WTC11 (cell line): ENCODE data around the gene WWOX. TPM values are rescaled to one million over a fixed set of nuclear protein-coding genes. Genes with fewer than 3 reads are reported as not detected.

Source experiments
- ATAC-seq: fragments of 200-7000 bp; cut with Tn5 transposase; 2 replicates; pipeline ENCODE4 v1.10.0; 2021; ENCODE audit warnings: mild to moderate bottlenecking, moderate library complexity
- CTCF ChIA-PET: fragments of 300-600 bp; sonication (Branson Sonifier 250); formaldehyde crosslinking; loops from one replicate; lab custom pipeline; 2021; ENCODE audit warnings: antibody characterized with exemption; lab: Charles Lee
- POLR2A ChIA-PET: fragments of 350-600 bp; sonication (Branson Sonifier 250); formaldehyde crosslinking; loops from one replicate; lab custom pipeline; 2021; ENCODE audit warnings: antibody characterized with exemption; lab: Charles Lee
- DNase-seq: peaks from one replicate; pipeline ENCODE4 v3.0.0; 2021; ENCODE audit warnings: low spot score
- H3K27ac Mint-ChIP-seq: 2 replicates; pipeline ENCODE4 v1.8.0; 2021; ENCODE audit warnings: mixed read lengths
- H3K27me3 Mint-ChIP-seq: 2 replicates; pipeline ENCODE4 v1.8.0; 2021; ENCODE audit warnings: low read depth, mild to moderate bottlenecking, moderate library complexity, mixed read lengths
- H3K36me3 Mint-ChIP-seq: 2 replicates; pipeline ENCODE4 v1.8.0; 2021; ENCODE audit warnings: mixed read lengths
- H3K4me1 Mint-ChIP-seq: 2 replicates; pipeline ENCODE4 v1.8.0; 2022; ENCODE audit warnings: mixed read lengths
- H3K4me3 Mint-ChIP-seq: 2 replicates; pipeline ENCODE4 v1.8.0; 2021; ENCODE audit warnings: mild to moderate bottlenecking, moderate library complexity, mixed read lengths
- H3K9me3 Mint-ChIP-seq: 2 replicates; pipeline ENCODE4 v1.8.0; 2021; ENCODE audit warnings: mixed read lengths
- CREB1 ChIP-seq: sonication (generic); formaldehyde crosslinking; IDR thresholded peaks from 2 replicates; pipeline ENCODE4 v1.8.0; 2023; ENCODE audit warnings: mild to moderate bottlenecking, missing genetic modification reagents
- ELF4 ChIP-seq: sonication (generic); formaldehyde crosslinking; IDR thresholded peaks from 2 replicates; pipeline ENCODE4 v1.8.1; 2022; ENCODE audit warnings: low read depth, mild to moderate bottlenecking, moderate library complexity, missing genetic modification reagents
- ETV6 ChIP-seq: sonication (generic); formaldehyde crosslinking; IDR thresholded peaks from 2 replicates; pipeline ENCODE4 v1.8.1; 2022; ENCODE audit warnings: mild to moderate bottlenecking, missing genetic modification reagents
- FOXJ3 ChIP-seq: sonication (generic); formaldehyde crosslinking; IDR thresholded peaks from 2 replicates; pipeline ENCODE4 v1.9.0; 2021; ENCODE audit warnings: missing genetic modification reagents, mild to moderate bottlenecking, borderline replicate concordance
- FOXK1 ChIP-seq: sonication (generic); formaldehyde crosslinking; IDR thresholded peaks from 2 replicates; pipeline ENCODE4 v1.8.0; 2022; ENCODE audit warnings: mild to moderate bottlenecking, moderate library complexity, missing genetic modification reagents
- HMGA2 ChIP-seq: fragments of 250-450 bp; sonication (Bioruptor Pico); IDR thresholded peaks from 2 replicates; pipeline ENCODE4 v1.4.0; 2021; ENCODE audit warnings: mild to moderate bottlenecking, moderate library complexity
- JAZF1 ChIP-seq: fragments of 250-450 bp; sonication (Bioruptor Pico); IDR thresholded peaks from 2 replicates; pipeline ENCODE4 v1.9.0; 2021; ENCODE audit warnings: moderate library complexity, mild to moderate bottlenecking, inconsistent platforms
- MXD4 ChIP-seq: fragments of 250-450 bp; sonication (Bioruptor Pico); IDR thresholded peaks from 2 replicates; pipeline ENCODE4 v1.8.0; 2021; ENCODE audit warnings: mild to moderate bottlenecking, moderate library complexity, borderline replicate concordance
- RELA ChIP-seq: sonication (generic); formaldehyde crosslinking; IDR thresholded peaks from 2 replicates; pipeline ENCODE4 v1.8.1; 2022; ENCODE audit warnings: missing genetic modification reagents, mild to moderate bottlenecking, borderline replicate concordance
- RORB ChIP-seq: fragments of 250-450 bp; sonication (Bioruptor Pico); IDR thresholded peaks from 2 replicates; pipeline ENCODE4 v1.9.0; 2021; ENCODE audit warnings: mild to moderate bottlenecking
- SMAD4 ChIP-seq: sonication (generic); formaldehyde crosslinking; IDR thresholded peaks from 2 replicates; pipeline ENCODE4 v1.8.0; 2022; ENCODE audit warnings: mild to moderate bottlenecking, missing genetic modification reagents
- SP1 ChIP-seq: sonication (generic); formaldehyde crosslinking; conservative IDR thresholded peaks from 2 replicates; pipeline ENCODE4 v1.8.1; 2022; ENCODE audit warnings: missing genetic modification reagents
- ZNF138 ChIP-seq: sonication (generic); formaldehyde crosslinking; conservative IDR thresholded peaks from 2 replicates; pipeline ENCODE4 v1.8.1; 2022; ENCODE audit warnings: mild to moderate bottlenecking, moderate library complexity, missing genetic modification reagents
- ZNF317 ChIP-seq: sonication (generic); formaldehyde crosslinking; IDR thresholded peaks from 2 replicates; pipeline ENCODE4 v1.8.1; 2023; ENCODE audit warnings: low read depth, mild to moderate bottlenecking, moderate library complexity, missing genetic modification reagents, borderline replicate concordance
- ZNF396 ChIP-seq: fragments of 250-450 bp; sonication (Bioruptor Pico); IDR thresholded peaks from 2 replicates; pipeline ENCODE4 v1.8.0; 2021; ENCODE audit warnings: mild to moderate bottlenecking, moderate library complexity, borderline replicate concordance
- total RNA-seq: library from RNA; stranded (reverse); gene quantifications from 3 replicates; pipeline ENCODE4 v1.2.3, GENCODE V29; 2021
- TF ChIP-seq, protein P1 (sequence below): fragments of 250-450 bp; sonication (Bioruptor Pico); IDR thresholded peaks from 2 replicates; pipeline ENCODE4 v1.9.0; 2021; ENCODE audit warnings: mild to moderate bottlenecking, borderline replicate concordance
- TF ChIP-seq, protein P2 (sequence below): fragments of 250-450 bp; sonication (Bioruptor Pico); IDR thresholded peaks from 2 replicates; pipeline ENCODE4 v1.9.0; 2021; ENCODE audit warnings: mild to moderate bottlenecking
- TF ChIP-seq, protein P3 (sequence below): sonication (generic); formaldehyde crosslinking; conservative IDR thresholded peaks from 2 replicates; pipeline ENCODE4 v1.8.1; 2022; ENCODE audit warnings: mild to moderate bottlenecking, missing genetic modification reagents
- TF ChIP-seq, protein P4 (sequence below): sonication (generic); formaldehyde crosslinking; IDR thresholded peaks from 2 replicates; pipeline ENCODE4 v1.8.0; 2022; ENCODE audit warnings: mild to moderate bottlenecking, missing genetic modification reagents
- TF ChIP-seq, protein P5 (sequence below): sonication (generic); formaldehyde crosslinking; IDR thresholded peaks from 2 replicates; pipeline ENCODE4 v1.8.1; 2022; ENCODE audit warnings: mild to moderate bottlenecking, moderate library complexity, missing genetic modification reagents

The WWOX gene
- total RNA-seq, 1 experiment from 2014 or later = 15.7 TPM

DNA sequence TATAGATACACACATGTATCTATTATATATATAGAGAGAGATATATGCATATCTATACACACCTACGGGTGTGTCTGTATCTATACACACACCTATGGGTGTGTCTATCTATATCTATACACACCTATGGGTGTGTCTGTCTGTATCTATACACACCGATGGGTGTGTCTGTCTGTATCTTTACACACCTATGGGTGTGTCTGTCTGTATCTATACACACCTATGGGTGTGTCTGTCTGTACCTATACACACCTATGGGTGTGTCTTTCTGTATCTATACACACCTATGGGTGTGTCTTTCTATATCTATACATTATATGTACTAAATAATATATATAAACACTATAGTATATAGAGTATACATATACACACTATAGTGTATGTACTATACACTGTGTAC, 762.6 kb downstream of the WWOX start (continued):
- TF ChIP-seq, protein P1, sequence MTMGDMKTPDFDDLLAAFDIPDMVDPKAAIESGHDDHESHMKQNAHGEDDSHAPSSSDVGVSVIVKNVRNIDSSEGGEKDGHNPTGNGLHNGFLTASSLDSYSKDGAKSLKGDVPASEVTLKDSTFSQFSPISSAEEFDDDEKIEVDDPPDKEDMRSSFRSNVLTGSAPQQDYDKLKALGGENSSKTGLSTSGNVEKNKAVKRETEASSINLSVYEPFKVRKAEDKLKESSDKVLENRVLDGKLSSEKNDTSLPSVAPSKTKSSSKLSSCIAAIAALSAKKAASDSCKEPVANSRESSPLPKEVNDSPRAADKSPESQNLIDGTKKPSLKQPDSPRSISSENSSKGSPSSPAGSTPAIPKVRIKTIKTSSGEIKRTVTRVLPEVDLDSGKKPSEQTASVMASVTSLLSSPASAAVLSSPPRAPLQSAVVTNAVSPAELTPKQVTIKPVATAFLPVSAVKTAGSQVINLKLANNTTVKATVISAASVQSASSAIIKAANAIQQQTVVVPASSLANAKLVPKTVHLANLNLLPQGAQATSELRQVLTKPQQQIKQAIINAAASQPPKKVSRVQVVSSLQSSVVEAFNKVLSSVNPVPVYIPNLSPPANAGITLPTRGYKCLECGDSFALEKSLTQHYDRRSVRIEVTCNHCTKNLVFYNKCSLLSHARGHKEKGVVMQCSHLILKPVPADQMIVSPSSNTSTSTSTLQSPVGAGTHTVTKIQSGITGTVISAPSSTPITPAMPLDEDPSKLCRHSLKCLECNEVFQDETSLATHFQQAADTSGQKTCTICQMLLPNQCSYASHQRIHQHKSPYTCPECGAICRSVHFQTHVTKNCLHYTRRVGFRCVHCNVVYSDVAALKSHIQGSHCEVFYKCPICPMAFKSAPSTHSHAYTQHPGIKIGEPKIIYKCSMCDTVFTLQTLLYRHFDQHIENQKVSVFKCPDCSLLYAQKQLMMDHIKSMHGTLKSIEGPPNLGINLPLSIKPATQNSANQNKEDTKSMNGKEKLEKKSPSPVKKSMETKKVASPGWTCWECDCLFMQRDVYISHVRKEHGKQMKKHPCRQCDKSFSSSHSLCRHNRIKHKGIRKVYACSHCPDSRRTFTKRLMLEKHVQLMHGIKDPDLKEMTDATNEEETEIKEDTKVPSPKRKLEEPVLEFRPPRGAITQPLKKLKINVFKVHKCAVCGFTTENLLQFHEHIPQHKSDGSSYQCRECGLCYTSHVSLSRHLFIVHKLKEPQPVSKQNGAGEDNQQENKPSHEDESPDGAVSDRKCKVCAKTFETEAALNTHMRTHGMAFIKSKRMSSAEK (CRISPR knock-in tag) = no peak

DNA sequence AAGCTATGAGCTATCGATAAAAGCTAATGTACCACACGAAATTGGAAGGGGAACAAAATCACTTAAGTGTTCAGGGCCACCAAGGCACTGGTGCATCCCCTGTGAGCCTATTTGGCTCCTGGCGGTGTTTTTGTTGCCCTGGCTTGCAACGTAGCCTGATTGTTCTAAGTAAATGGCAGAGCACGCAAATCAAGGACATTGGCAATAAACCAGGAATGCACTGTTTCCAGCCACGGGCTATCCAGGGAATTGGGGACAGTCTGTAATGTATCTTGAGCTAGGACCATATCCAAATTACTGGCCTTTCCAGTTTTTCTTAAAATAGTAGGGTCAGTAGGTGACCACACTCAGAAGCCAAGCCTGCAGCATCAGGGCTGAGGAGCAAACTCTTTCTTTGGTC, 767.1 kb downstream of the WWOX start:
- ChIA-PET POLR2A (no interaction called here), CTCF (no interaction called here)
- H3K27ac Mint-ChIP-seq = no peak overlapping the region
- H3K27me3 Mint-ChIP-seq = no peaks in the 10 kb centered on the region; the same call in 1 of the 2 replicates
- DNase-seq (no peak), ATAC-seq (no peak)
- H3K4me1 Mint-ChIP-seq = no peaks in the 10 kb centered on the region
- TF ChIP-seq RORB (CRISPR knock-in tag) = no peak
- no peak for TF ChIP-seq SP1 (CRISPR knock-in tag)
- TF ChIP-seq ZNF138 (CRISPR knock-in tag) = no peak
- TF ChIP-seq ZNF396 (CRISPR knock-in tag) = no peak
- TF ChIP-seq ZNF317 (CRISPR knock-in tag) = no peak
- TF ChIP-seq MXD4 (CRISPR knock-in tag) = no peak
- no peak for TF ChIP-seq HMGA2 (CRISPR knock-in tag)
- TF ChIP-seq, protein P2, sequence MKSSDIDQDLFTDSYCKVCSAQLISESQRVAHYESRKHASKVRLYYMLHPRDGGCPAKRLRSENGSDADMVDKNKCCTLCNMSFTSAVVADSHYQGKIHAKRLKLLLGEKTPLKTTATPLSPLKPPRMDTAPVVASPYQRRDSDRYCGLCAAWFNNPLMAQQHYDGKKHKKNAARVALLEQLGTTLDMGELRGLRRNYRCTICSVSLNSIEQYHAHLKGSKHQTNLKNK (CRISPR knock-in tag) = no peak
- TF ChIP-seq CREB1 = no peak
- no peak for TF ChIP-seq FOXJ3 (CRISPR knock-in tag)
- no peak for TF ChIP-seq JAZF1
- TF ChIP-seq SMAD4 (CRISPR knock-in tag) = no peak
- H3K4me3 Mint-ChIP-seq = no peak overlapping the region
- H3K36me3 Mint-ChIP-seq = no peaks in the 10 kb centered on the region
- H3K9me3 Mint-ChIP-seq = peaks cover 5% of the 10 kb centered on the region; the same call in 1 of the 2 replicates

DNA sequence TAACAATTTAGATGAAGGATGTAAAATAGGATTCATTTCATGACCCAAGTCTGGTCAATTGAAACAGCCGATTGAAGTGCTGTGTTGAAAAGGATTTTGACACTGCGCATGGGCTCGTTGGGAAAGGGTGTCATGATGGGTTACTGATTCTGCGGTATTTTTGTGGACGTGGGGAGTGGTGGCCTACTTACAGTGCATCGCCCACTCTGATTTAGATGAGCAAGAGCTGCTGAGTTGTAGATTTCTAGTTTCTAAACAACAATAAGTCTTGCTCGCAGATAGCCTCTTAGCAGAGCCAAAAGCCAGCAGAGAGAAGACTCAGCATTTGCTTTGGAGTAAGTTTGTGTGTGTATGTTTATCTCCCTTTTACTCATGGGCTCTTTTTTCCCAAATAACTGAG, 770.0 kb downstream of the WWOX start:
- TF ChIP-seq ETV6 (CRISPR knock-in tag) = no peak
- TF ChIP-seq, protein P1 (CRISPR knock-in tag) = no peak
- TF ChIP-seq, protein P3, sequence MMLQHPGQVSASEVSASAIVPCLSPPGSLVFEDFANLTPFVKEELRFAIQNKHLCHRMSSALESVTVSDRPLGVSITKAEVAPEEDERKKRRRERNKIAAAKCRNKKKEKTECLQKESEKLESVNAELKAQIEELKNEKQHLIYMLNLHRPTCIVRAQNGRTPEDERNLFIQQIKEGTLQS (CRISPR knock-in tag) = no peak
- TF ChIP-seq, protein P4, sequence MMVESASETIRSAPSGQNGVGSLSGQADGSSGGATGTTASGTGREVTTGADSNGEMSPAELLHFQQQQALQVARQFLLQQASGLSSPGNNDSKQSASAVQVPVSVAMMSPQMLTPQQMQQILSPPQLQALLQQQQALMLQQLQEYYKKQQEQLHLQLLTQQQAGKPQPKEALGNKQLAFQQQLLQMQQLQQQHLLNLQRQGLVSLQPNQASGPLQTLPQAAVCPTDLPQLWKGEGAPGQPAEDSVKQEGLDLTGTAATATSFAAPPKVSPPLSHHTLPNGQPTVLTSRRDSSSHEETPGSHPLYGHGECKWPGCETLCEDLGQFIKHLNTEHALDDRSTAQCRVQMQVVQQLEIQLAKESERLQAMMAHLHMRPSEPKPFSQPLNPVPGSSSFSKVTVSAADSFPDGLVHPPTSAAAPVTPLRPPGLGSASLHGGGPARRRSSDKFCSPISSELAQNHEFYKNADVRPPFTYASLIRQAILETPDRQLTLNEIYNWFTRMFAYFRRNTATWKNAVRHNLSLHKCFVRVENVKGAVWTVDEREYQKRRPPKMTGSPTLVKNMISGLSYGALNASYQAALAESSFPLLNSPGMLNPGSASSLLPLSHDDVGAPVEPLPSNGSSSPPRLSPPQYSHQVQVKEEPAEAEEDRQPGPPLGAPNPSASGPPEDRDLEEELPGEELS (CRISPR knock-in tag) = no peak
- no peak for TF ChIP-seq RELA (CRISPR knock-in tag)
- TF ChIP-seq FOXK1 (CRISPR knock-in tag) = no peak
- TF ChIP-seq, protein P5, sequence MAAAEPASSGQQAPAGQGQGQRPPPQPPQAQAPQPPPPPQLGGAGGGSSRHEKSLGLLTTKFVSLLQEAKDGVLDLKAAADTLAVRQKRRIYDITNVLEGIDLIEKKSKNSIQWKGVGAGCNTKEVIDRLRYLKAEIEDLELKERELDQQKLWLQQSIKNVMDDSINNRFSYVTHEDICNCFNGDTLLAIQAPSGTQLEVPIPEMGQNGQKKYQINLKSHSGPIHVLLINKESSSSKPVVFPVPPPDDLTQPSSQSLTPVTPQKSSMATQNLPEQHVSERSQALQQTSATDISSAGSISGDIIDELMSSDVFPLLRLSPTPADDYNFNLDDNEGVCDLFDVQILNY (CRISPR knock-in tag) = no peak
- no peak for TF ChIP-seq ELF4
- H3K27ac Mint-ChIP-seq = no peak overlapping the region
- ATAC-seq = no peak
- POLR2A ChIA-PET = no interaction called here
- H3K27me3 Mint-ChIP-seq = no peaks in the 10 kb centered on the region; the same call in 1 of the 2 replicates
- CTCF ChIA-PET = no interaction called here
- no peak overlapping the region for H3K4me3 Mint-ChIP-seq
- H3K4me1 Mint-ChIP-seq = 0 out of 2 replicates have a peak, but pooled peaks cover 3% of the 10 kb centered on the region
- H3K9me3 Mint-ChIP-seq = peaks cover 5% of the 10 kb centered on the region; the same call in 1 of the 2 replicates
- DNase-seq = no peak
- H3K36me3 Mint-ChIP-seq = no peaks in the 10 kb centered on the region
